Measurements from ENCODE around the gene WWOX.
"Not testable (repeated sequence)": the region's sequence is repeated elsewhere in the genome, so short reads cannot be mapped to it uniquely, and the experiment has no call there.

The WWOX gene

GRCh38 chr16:79012671-79013434 is 913.4 kb downstream of the WWOX start:
- DNase-seq: no peak

- DNase-seq: no peak
Measured at GRCh38 chr16:79013930-79014660, 914.6 kb downstream of the WWOX start.

DNA sequence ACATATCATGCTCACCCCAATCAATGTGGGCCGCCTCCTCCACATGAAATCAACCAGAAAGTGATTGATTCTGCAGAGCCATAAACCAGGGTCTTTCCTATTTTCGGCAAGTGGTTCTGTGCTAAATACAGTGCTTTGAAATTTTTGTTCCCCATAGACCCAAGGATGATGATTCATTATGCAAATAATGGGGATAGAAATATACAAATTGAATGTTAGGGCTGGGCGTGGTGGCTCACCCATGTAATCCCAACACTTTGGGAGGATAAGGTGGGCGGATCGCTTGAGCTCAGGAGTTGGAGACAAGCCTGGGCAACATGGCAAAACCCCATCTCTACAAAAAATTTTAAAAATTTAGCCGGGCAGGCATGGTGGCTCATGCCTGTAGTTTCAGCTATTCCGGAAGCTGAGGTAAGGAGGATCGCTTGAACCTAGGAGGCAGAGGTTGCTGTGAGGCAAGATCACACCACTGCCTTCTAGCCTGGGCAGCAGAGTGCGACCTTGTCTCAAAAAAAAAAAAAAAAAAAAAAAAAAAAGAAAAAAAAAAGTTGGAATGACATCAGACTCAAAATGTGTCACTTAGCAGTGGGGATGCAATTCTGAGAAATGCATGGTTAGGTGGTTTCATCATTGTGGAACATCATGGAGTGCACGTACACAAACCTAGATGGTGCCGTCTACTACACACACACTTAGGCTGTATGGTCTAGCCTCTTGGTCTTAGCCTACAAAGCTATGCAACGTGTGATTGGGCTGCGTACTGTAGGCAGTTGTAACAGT is 919.4 kb downstream of the WWOX start:
- no peak for DNase-seq

DNA sequence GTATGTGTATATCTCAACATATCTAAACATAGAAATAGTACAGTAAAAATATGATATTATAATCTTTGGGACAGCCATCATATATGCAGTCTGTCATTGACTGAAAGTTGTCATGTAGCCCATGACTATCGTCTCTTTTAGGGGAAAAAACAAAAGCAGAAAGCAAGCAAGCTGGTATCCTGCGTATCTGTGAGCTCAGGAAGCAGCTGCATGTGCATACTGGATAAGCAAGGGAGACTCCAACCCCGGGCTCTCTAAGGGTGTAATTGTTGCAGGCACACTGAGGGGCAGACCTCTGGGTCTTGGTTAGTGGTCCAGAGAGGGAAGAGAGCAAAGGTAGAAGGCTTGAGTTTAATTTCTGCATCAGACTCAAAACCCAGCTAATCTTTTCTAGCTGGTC is 920.0 kb downstream of the WWOX start:
- no peak for DNase-seq

GRCh38 chr16:79021991-79022630 is 922.7 kb downstream of the WWOX start:
- DNase-seq: no peak

DNA sequence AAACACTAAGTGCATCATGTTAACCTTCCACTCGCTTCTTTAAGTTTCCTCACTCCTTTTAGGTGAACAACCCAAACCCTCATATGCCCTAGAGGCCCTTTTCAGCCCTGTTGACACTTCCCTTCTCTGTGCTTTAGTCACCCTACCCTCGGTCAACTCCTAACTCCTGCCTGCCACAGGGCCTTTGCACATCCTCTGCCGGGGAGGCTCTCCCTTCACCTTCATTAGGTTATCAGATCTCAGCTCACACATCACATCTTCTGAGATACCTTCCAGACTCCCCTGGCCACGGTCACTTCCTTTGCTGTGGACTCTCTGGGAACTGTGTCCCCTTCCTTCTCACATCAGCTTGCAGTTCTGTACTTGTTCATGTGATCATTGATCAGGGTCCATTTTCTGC is 926.7 kb downstream of the WWOX start:
- DNase-seq: no peak

DNA sequence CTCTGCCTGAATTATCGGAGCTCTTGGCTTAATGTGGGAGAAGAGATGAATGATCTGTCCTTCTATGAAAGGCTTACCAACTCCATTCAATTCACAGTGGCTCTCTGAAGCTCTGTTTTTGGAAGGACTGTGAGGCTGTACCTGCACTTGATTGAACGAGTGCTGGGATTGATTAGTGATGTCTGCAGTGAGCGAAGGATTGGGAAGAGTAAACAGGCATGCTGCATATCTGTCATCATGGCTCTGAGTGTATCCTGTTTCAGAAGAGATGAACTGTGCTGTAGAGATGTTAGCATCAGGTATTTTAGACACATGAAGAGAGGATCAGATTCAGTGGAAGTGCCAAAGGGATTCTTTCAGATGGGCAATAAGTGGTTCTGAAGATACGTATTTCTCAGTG is 937.1 kb downstream of the WWOX start:
- DNase-seq: no peak

- no peak for DNase-seq
Measured at GRCh38 chr16:79037521-79038373, 938.3 kb downstream of the WWOX start.

DNA sequence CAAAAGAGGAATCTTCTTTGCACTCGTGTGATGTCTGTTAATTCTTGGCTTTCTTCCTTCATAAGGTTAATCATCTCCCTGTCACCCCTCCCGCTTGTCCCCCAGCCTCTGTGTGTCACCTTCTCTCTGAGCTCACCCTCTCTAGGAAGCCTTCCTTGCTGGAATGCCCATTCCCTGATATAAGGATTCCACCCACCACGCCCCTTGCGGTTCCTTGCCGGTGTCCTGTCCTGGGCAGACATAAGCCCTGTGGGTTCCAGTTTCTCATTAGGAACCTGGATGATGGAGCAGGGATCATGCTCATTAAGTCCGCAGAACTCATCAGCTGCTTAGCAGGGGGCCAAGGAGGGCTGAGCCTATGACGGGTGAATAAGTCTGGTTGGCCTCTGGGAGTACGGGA is 941.8 kb downstream of the WWOX start:
- DNase-seq: no peak

DNA sequence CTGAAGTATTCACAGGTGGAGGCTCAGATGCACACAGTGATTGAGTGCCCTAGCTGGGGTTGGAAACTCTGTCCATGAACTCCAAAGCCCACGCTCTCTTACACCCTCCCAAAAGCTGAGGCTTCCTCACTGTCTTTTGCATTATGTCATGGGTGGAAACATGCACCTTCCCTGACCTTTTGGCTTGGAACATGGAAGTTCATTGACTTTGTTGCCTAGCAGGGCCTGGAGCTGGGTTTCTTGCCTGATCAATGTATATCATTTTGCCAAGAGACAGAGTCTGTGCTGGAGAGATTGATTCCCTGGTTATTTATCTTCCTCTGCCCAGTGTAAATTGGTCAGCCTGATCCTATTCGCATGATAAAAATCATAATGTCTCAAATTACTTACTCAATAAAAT is 942.7 kb downstream of the WWOX start:
- no peak for DNase-seq

GRCh38 chr16:79042886-79043285 is 943.4 kb downstream of the WWOX start:
- peak; percentile 28 for DNase-seq

DNA sequence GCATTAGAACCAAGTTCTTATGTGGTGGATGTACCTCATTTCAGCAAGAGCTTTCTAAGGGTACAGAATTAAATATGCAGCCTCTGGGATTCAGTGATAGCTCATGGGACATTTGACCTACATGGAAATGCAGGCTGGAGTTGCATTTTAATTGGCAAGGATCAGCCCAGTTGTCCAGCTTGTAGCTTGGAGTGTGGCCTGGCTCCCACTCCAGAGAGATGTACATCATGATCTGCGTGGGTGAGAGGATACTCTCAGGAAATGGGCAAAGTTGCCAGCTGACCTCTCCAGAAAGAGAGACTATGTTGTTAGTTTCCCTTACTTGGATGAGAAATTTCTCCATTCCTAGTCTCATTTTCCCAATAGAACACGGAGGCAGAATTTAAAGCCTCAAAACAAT is 945.7 kb downstream of the WWOX start:
- DNase-seq: no peak

- peak; percentile 13 for DNase-seq
Measured at GRCh38 chr16:79047337-79047736, 947.9 kb downstream of the WWOX start.

DNA sequence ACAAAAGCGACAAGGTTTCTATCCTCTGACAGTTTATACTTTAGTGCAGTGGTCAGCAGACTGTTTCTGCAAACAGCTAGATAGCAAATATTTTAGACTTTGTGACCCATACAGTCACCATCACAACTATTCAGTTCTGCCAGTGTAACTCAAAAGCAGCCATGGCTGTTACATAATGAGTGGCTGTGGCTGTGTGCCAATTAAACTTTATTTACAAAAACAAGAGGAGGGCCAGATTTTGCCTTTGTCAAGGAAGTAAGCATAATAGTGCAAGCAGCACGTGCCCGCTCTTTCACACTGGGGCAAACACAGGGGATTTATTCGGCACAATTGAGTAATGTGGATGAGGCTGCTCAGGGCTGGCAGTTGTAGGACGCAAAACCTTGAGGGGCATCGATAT is 949.6 kb downstream of the WWOX start:
- DNase-seq: no peak

DNA sequence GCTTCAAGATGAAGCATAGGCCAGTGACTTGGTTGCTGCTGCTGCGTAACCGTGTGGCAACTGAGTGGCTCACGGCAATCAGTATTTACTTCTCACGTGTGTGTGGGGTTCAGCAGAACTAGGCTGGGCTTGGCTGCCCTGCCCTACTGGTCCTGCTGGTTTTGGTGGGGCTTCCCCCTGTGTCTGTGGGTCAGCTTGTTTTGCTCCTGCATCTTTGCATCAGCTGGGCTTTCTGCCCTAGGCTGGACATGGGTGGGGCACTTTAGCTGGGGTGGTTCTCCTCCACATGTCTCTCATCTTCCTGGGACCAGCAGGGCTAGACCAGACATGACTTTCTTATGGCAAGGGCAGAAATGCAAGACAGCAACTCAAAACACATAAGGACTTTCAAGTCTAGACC is 950.6 kb downstream of the WWOX start:
- no peak for DNase-seq

DNA sequence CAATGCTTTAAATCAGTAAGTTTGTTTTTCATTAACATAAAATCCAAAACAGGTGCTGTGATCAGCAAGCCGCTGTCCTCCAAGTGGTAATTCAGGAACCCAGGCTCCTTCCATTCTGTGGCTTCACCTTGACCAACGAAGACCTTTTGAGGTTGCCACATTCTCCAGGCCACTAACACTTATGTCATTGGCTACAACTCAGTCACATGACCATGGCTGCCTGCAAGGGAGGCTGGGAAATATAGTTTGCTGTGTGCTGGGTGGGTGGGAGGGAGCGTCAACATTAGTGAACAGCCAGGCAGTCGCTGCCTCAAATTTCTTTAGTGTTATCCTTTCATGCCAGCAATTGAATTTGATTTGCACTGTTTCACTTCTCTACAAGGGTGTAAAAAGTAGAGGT is 951.9 kb downstream of the WWOX start:
- no peak for DNase-seq

- DNase-seq: not testable (repeated sequence)
Measured at GRCh38 chr16:79052198-79052597, 952.7 kb downstream of the WWOX start.

GRCh38 chr16:79053577-79053976 is 954.1 kb downstream of the WWOX start:
- DNase-seq: no peak

- no peak for DNase-seq
Measured at GRCh38 chr16:79054211-79054984, 954.9 kb downstream of the WWOX start.

DNA sequence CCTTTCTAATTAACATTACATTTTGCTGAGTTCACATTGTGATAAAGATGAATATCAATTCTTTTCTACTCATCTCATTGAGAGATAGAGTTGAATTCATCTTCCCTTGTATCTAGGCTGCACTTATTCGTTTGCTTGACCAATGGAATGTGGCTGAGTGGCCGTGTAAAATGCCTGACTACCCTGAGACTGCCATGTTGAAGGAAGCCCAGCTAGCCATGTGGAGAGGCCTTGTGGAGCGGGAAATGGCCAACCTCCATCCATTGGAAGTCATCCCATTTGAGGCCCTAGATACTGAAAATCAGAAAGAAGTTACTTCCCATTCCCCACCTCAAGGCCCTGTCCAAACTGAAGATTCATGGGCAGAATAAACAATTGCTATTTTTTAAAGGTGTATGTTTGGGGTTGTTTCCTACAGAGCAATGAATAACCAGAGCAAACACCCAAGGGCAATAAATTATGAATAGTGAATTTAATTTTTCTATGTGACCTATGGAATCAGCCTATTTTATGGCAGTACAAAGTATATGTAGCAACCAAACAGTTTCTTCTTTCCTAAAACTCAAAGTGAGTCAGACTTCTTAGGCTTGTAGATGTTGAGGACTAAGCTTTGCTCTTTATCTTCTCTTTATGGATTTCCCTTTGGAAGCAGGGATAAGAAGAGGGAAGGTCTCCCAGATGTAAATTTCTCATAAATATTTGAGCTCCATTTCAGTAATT is 956.0 kb downstream of the WWOX start:
- DNase-seq: no peak

DNA sequence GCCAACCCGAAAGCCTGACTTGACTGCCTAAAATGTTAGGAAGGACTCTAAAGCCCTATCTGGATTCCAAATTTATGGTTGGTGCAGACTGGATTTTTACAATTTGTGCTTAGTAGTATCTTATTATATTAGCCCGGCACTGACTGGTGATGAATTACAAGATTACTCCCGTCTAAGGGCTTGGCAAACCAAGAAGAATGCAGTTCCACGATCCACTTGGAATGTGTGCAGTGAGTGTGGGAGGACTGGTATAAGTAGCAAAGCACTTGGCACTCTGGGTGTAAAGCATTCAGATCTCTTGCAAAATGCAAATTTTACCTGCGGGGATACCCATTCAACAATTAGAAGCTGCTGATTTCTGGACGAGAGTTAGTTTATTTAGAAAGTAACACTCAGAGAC is 961.7 kb downstream of the WWOX start:
- DNase-seq: no peak

All from stimulated activated CD4-positive, alpha-beta T cell treated with anti-CD3 and anti-CD28 coated beads, Interleukin-4, amount 100 ng/mL, for 24 hours (primary cell).